Breast epithelium (tissue), 3 donors: Measurements from ENCODE around the gene NUTF2.

Experiments used
- POLR2A ChIP-seq: fragments of 450-650 bp; IDR thresholded peaks from one replicate; pipeline ENCODE4 v1.6.1; 2016; ENCODE audit warnings: antibody characterized with exemption, mild to moderate bottlenecking, moderate library complexity
- POLR2AphosphoS5 ChIP-seq, 3 donors: sonication (generic); formaldehyde crosslinking; IDR thresholded peaks; one replicate each; pipeline ENCODE4 v1.6.1; 2017; ENCODE audit warnings: antibody characterized with exemption in 3 of 3
- TF ChIP-seq, protein P1 (sequence below), 3 donors: fragments of 450-650 bp; IDR thresholded peaks; one replicate each; pipeline ENCODE4 v1.5.1; 2016 to 2017; ENCODE audit warnings: antibody characterized with exemption in 3 of 3, mild to moderate bottlenecking in 3 of 3, moderate library complexity in 3 of 3

DNA sequence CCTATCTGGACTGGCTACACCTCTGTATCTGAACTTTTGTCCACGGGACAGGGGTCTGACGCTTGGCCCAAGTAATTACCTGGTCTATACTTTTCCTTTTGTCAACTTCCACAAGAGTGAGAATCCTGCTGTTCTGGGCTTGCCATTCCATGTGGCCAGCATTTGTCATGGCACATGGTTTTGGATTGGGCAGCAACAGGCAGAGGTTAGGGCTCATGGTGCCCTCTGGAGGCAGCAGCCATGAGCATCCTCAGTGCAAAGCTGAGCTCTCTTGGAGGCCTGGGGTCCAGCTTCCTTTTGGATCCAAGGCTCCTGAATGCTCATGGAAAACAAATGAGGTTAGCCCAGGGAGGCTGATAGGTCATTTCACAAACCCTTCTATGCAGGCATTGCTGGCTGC is 18.6 kb downstream of the NUTF2 start:
- TF ChIP-seq, protein P1, sequence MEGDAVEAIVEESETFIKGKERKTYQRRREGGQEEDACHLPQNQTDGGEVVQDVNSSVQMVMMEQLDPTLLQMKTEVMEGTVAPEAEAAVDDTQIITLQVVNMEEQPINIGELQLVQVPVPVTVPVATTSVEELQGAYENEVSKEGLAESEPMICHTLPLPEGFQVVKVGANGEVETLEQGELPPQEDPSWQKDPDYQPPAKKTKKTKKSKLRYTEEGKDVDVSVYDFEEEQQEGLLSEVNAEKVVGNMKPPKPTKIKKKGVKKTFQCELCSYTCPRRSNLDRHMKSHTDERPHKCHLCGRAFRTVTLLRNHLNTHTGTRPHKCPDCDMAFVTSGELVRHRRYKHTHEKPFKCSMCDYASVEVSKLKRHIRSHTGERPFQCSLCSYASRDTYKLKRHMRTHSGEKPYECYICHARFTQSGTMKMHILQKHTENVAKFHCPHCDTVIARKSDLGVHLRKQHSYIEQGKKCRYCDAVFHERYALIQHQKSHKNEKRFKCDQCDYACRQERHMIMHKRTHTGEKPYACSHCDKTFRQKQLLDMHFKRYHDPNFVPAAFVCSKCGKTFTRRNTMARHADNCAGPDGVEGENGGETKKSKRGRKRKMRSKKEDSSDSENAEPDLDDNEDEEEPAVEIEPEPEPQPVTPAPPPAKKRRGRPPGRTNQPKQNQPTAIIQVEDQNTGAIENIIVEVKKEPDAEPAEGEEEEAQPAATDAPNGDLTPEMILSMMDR (IDR thresholded peaks at IDR 0.05): no peak
- no peak for TF ChIP-seq POLR2AphosphoS5 (IDR thresholded peaks at IDR 0.05)
- TF ChIP-seq POLR2A: no peak
